Loucy (cell line): ENCODE results near the gene COQ5.

ENCODE experiments used
- H2AFZ ChIP-seq: fragments of 200-600 bp; sonication (generic); 2 replicates; pipeline ENCODE4 v1.6.0; 2016; ENCODE audit warnings: antibody characterized with exemption, mild to moderate bottlenecking, low read length, moderate library complexity
- H3F3A ChIP-seq: fragments of 200-600 bp; 2 replicates; pipeline ENCODE4 v1.6.0; 2016; ENCODE audit warnings: antibody characterized with exemption, low read depth, mild to moderate bottlenecking
- H3K27me3 ChIP-seq: fragments of 200-600 bp; sonication (generic); 2 replicates; pipeline ENCODE4 v1.6.1; 2014; ENCODE audit warnings: low read length, mild to moderate bottlenecking; ENCODE audit not compliant: insufficient read depth, poor library complexity, severe bottlenecking
- H3K36me3 ChIP-seq: fragments of 200-600 bp; sonication (generic); 2 replicates; pipeline ENCODE4 v1.6.1; 2016; ENCODE audit warnings: low read length; ENCODE audit not compliant: insufficient read depth
- H3K4me1 ChIP-seq: fragments of 200-600 bp; sonication (generic); 2 replicates; pipeline ENCODE4 v1.5.1; 2014; ENCODE audit warnings: low read length, mild to moderate bottlenecking; ENCODE audit not compliant: insufficient read depth, poor library complexity, severe bottlenecking
- H3K4me2 ChIP-seq: fragments of 200-600 bp; sonication (generic); 2 replicates; pipeline ENCODE4 v1.6.0; 2014; ENCODE audit warnings: antibody characterized with exemption, low read length, low read depth, mild to moderate bottlenecking; ENCODE audit not compliant: poor library complexity, severe bottlenecking
- H3K4me3 ChIP-seq: fragments of 200-600 bp; sonication (generic); 2 replicates; pipeline ENCODE4 v1.5.1; 2014; ENCODE audit warnings: low read length, mild to moderate bottlenecking, mixed read lengths; ENCODE audit not compliant: poor library complexity, severe bottlenecking
- H3K79me2 ChIP-seq: fragments of 200-600 bp; sonication (generic); 2 replicates; pipeline ENCODE4 v1.6.1; 2014; ENCODE audit warnings: low read length; ENCODE audit not compliant: insufficient read depth
- H3K9ac ChIP-seq: fragments of 200-600 bp; sonication (generic); 2 replicates; pipeline ENCODE4 v1.6.0; 2014; ENCODE audit warnings: mild to moderate bottlenecking, low read depth, low read length, moderate library complexity; ENCODE audit not compliant: poor library complexity, severe bottlenecking
- H3K9me2 ChIP-seq: fragments of 200-600 bp; sonication (generic); replicated peaks from 2 replicates; pipeline ENCODE4 v1.6.1; 2016; ENCODE audit warnings: low read depth, low read length, mixed read lengths
- H3K9me3 ChIP-seq: fragments of 200-600 bp; sonication (generic); 2 replicates; pipeline ENCODE4 v1.6.1; 2014; ENCODE audit warnings: mild to moderate bottlenecking, antibody characterized with exemption, low read length, low read depth; ENCODE audit not compliant: insufficient read depth
- H4K20me1 ChIP-seq: fragments of 200-600 bp; sonication (generic); 2 replicates; pipeline ENCODE4 v1.6.0; 2014; ENCODE audit warnings: antibody characterized with exemption, low read length, mild to moderate bottlenecking; ENCODE audit not compliant: insufficient read depth, poor library complexity, severe bottlenecking
- CTCF ChIP-seq: fragments of 200-600 bp; sonication (generic); conservative IDR thresholded peaks from 2 replicates; pipeline ENCODE4 v1.5.1; 2014; ENCODE audit warnings: mild to moderate bottlenecking, antibody characterized with exemption, low read length
- EZH2phosphoT487 ChIP-seq: fragments of 200-600 bp; IDR thresholded peaks from 2 replicates; pipeline ENCODE4 v1.6.1; 2018; ENCODE audit warnings: antibody characterized with exemption, mild to moderate bottlenecking, moderate library complexity, borderline replicate concordance

The COQ5 gene

GRCh38 chr12:120571299-120571698 lies 42.3 kb upstream of the COQ5 start:
- H3K4me2 ChIP-seq, result no peak overlapping the region
- no peak overlapping the region for H3K4me3 ChIP-seq
- peaks cover 94% of the 10 kb centered on the region for H3K36me3 ChIP-seq
- no peaks in the 10 kb centered on the region for H3K4me1 ChIP-seq
- no peak overlapping the region for H2AFZ ChIP-seq
- no peaks in the 10 kb centered on the region for H3K9me2 ChIP-seq
- H3K27me3 ChIP-seq, result no peaks in the 10 kb centered on the region
- no peaks in the 10 kb centered on the region for H4K20me1 ChIP-seq
- TF ChIP-seq EZH2phosphoT487 (no peak), CTCF (no peak)
- H3F3A ChIP-seq, result no peaks in the 10 kb centered on the region
- no peaks in the 10 kb centered on the region for H3K9me3 ChIP-seq
- no peaks in the 10 kb centered on the region for H3K79me2 ChIP-seq
- H3K9ac ChIP-seq, result no peak overlapping the region

DNA sequence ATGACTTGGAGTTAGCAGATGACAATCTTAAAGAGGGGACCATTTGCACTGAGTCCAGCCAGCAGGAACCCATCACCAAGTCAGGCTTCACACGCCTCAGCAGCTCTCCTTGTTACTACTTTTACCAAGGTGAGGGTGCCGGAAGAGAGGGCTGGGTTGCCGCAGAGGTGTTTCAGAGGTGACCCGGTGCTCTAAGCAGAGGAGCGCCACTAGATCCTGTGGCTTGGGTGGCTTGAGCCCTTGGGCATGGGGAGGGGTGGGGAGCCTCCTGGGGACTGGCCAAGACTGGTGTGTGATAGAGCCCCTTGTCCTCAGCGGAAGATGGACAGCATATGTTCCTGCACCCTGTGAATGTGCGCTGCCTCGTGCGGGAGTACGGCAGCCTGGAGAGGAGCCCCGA lies 34.5 kb upstream of the COQ5 start:
- Histone ChIP-seq H3K9me3 (no peaks in the 10 kb centered on the region), H3K36me3 (peaks cover 88% of the 10 kb centered on the region), H3F3A (no peaks in the 10 kb centered on the region), H4K20me1 (peaks cover 5% of the 10 kb centered on the region), H3K79me2 (no peaks in the 10 kb centered on the region), H3K27me3 (no peaks in the 10 kb centered on the region), H2AFZ (no peak overlapping the region), H3K9me2 (no peaks in the 10 kb centered on the region), H3K4me1 (no peaks in the 10 kb centered on the region), H3K4me2 (no peak overlapping the region), H3K9ac (no peak overlapping the region), H3K4me3 (no peak overlapping the region)
- no peak for TF ChIP-seq EZH2phosphoT487
- no peak for TF ChIP-seq CTCF

DNA sequence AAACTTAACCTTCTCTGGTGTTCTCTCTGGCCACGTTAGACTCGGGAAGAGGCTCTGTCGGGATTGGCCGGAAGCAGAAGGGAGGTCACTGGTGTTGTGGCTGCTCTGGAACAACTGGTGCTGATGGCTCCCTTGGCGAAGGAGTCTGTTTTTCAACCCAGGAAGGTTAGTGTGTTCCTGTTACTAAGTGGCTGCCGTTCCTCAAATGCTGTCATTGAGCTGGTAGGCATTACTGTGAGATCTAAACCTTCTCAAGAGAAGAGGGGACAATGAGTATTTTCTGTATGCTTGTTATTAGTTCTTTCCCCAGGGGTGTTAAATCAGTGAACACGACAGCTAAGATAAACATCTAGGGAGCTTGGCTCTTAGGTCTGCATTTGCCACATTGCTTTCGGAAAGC lies 33.9 kb upstream of the COQ5 start:
- TF ChIP-seq EZH2phosphoT487 (no peak), CTCF (no peak)
- Histone ChIP-seq H3K9me3 (no peaks in the 10 kb centered on the region), H3K36me3 (peaks cover 88% of the 10 kb centered on the region), H3F3A (no peaks in the 10 kb centered on the region), H3K79me2 (no peaks in the 10 kb centered on the region), H4K20me1 (peaks cover 5% of the 10 kb centered on the region), H3K4me2 (no peak overlapping the region), H3K9me2 (no peaks in the 10 kb centered on the region), H3K4me1 (no peaks in the 10 kb centered on the region), H3K27me3 (no peaks in the 10 kb centered on the region), H2AFZ (no peak overlapping the region), H3K9ac (no peak overlapping the region), H3K4me3 (no peak overlapping the region)
